ENCODE data around the gene ENPP3. TPM values are rescaled to one million over a fixed set of nuclear protein-coding genes. Genes with fewer than 3 reads are reported as not detected.

Gene ENPP3
- total and polyA plus RNA-seq, 2 experiments from 2014 or later = 0.98 to 2.7 TPM

- Histone ChIP-seq H3K4me3 (no peak overlapping the region), H3K9me3 (ENCODE audit: low read depth) (no peaks in the 10 kb centered on the region), H3K27ac (no peak overlapping the region), H3K4me2 (no peak overlapping the region), H3K36me3 (replicated peaks; ENCODE audit: insufficient read depth, low read depth) (no peaks in the 10 kb centered on the region), H3K27me3 (no peaks in the 10 kb centered on the region), H3K79me2 (no peaks in the 10 kb centered on the region), H3K9me2 (replicated peaks; ENCODE audit: insufficient read depth) (no peaks in the 10 kb centered on the region), H3K4me1 (ENCODE audit: insufficient read depth) (peaks cover 3% of the 10 kb centered on the region), H4K20me1 (ENCODE audit: insufficient read depth, poor library complexity, severe bottlenecking) (no peaks in the 10 kb centered on the region), H2AFZ (no peak overlapping the region)
- no peak for DNase-seq (ENCODE audit: low spot score)
- TF ChIP-seq EZH2 (IDR thresholded peaks at IDR 0.05; ENCODE audit: borderline replicate concordance) (no peak), CTCF (IDR thresholded peaks at IDR 0.05; ENCODE audit: poor library complexity) (no peak), EZH2phosphoT487 (IDR thresholded peaks at IDR 0.05; ENCODE audit: low read depth, severe bottlenecking, unreplicated experiment) (no peak)
- 95% methylated on average over 6 of the region's 6 CpGs for WGBS (ENCODE audit: low lambda C conversion rate, missing lambda C conversion rate)
Measured at GRCh38 chr6:131792091-131792496, 155.0 kb downstream of the ENPP3 start.

DNA sequence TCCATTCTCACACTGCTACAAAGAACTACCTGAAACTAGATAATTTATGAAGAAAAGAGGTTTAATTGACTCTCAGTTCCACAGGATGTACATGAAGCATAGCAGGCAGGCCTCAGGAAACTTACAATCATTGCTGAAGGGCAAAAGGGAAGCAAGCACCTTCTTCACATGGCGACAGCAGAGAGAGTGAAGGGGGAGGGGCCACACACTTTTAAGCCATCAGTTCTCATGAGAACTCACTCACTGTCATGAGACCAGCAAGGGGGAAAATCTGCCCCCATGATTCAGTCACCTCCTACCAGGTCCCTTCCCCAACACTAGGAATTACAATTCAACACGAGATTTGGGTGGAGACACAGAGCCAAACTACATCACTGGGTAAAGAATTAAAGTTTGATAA, 158.3 kb downstream of the ENPP3 start:
- Histone ChIP-seq H2AFZ (no peak overlapping the region), H4K20me1 (ENCODE audit: insufficient read depth, poor library complexity, severe bottlenecking) (no peaks in the 10 kb centered on the region), H3K79me2 (no peaks in the 10 kb centered on the region), H3K36me3 (replicated peaks; ENCODE audit: insufficient read depth, low read depth) (no peaks in the 10 kb centered on the region), H3K4me3 (no peak overlapping the region), H3K9me3 (ENCODE audit: low read depth) (no peaks in the 10 kb centered on the region), H3K27ac (no peak overlapping the region), H3K27me3 (no peaks in the 10 kb centered on the region), H3K9me2 (replicated peaks; ENCODE audit: insufficient read depth) (no peaks in the 10 kb centered on the region), H3K4me1 (ENCODE audit: insufficient read depth) (no peaks in the 10 kb centered on the region), H3K4me2 (no peak overlapping the region)
- TF ChIP-seq CTCF (IDR thresholded peaks at IDR 0.05; ENCODE audit: poor library complexity) (no peak), EZH2 (IDR thresholded peaks at IDR 0.05; ENCODE audit: borderline replicate concordance) (no peak), EZH2phosphoT487 (IDR thresholded peaks at IDR 0.05; ENCODE audit: low read depth, severe bottlenecking, unreplicated experiment) (no peak)
- no peak for DNase-seq (ENCODE audit: low spot score)
- 81% methylated on average over 2 of the region's 2 CpGs for WGBS (ENCODE audit: low lambda C conversion rate, missing lambda C conversion rate)

Small RNAs within 50 kb of the gene (microRNA-seq; reads per million reads assigned to microRNA genes)
- gene MIR548H5 = not detected

Small RNAs within 50 kb of the gene (small RNA-seq; reads per million reads assigned to genes)
- gene MIR548H5 (not detected), gene RNU4-18P (not detected)

Other genes with a start within 250 kb of the ENPP3 start
- 104 and 107 TPM in 2 replicates for gene ARG1, start 64.1 kb upstream of the ENPP3 start, total RNA-seq
- 50.0 and 81.4 TPM in 2 replicates for gene ARG1, start 64.1 kb upstream of the ENPP3 start, polyA plus RNA-seq
- gene MED23, start 9.1 kb upstream of the ENPP3 start, total RNA-seq = 34.4 and 42.1 TPM in 2 replicates
- gene MED23, start 9.1 kb upstream of the ENPP3 start, polyA plus RNA-seq = 13.4 and 17.1 TPM in 2 replicates
- not detected in 2 replicates for gene OR2A4, start 64.1 kb downstream of the ENPP3 start, total RNA-seq
- gene OR2A4, start 64.1 kb downstream of the ENPP3 start, polyA plus RNA-seq = 1.5 TPM in 1 of 2 replicates, not detected in the other
- 0.20 and 0.80 TPM in 2 replicates for gene CTAGE9, start 73.7 kb downstream of the ENPP3 start, total RNA-seq
- gene CTAGE9, start 73.7 kb downstream of the ENPP3 start, polyA plus RNA-seq = not detected in 2 replicates
- gene ENPP1, start 170.7 kb downstream of the ENPP3 start, total RNA-seq = 86.9 and 91.4 TPM in 2 replicates
- 74.7 and 81.5 TPM in 2 replicates for gene ENPP1, start 170.7 kb downstream of the ENPP3 start, polyA plus RNA-seq

Measured in hepatocyte (in vitro differentiated cells).